K562 (cell line): ENCODE results near the gene ACBD4. TPM values are rescaled to one million over a fixed set of nuclear protein-coding genes. Genes with fewer than 3 reads are reported as not detected.
A peak's percentile ranks its signal among the peaks of the same experiment; 100 is the strongest.

Experiments
- BCOR ChIP-seq: fragments of 450-650 bp; IDR thresholded peaks from 2 replicates; pipeline ENCODE4 v1.6.1; 2016
- CCNT2 ChIP-seq: IDR thresholded peaks from 2 replicates; pipeline ENCODE4 v1.6.1; 2011; ENCODE audit warnings: borderline replicate concordance, low read depth, mild to moderate bottlenecking, moderate library complexity, mixed read lengths, low read length; ENCODE audit not compliant: insufficient read length; ENCODE audit errors: extremely low read depth
- CREBBP ChIP-seq: IDR thresholded peaks from one replicate; pipeline ENCODE4 v1.6.1; 2012; ENCODE audit warnings: low read depth, mild to moderate bottlenecking, control low read depth, inconsistent platforms, low read length
- PRPF4 ChIP-seq: fragments of 200-400 bp; formaldehyde crosslinking; IDR thresholded peaks from one replicate; pipeline ENCODE4 v1.6.1; 2017; ENCODE audit warnings: low read length, low read depth, mild to moderate bottlenecking; ENCODE audit not compliant: insufficient read depth, poor library complexity, severe bottlenecking
- SIN3A ChIP-seq, 2 experiments: fragments of 150-350 bp in 1 of 2; IDR thresholded peaks; 2 replicates each; pipeline ENCODE4 v1.6.1; 2011 to 2016; ENCODE audit warnings: borderline replicate concordance in 2 of 2, low read depth in 2 of 2, low read length in 2 of 2, mild to moderate bottlenecking in 2 of 2, moderate library complexity in 2 of 2; ENCODE audit not compliant: control insufficient read depth in 1 of 2
- TCF7 ChIP-seq: sonication (generic); IDR thresholded peaks from 2 replicates; pipeline ENCODE4 v1.6.1; 2016; ENCODE audit warnings: antibody characterized with exemption, borderline replicate concordance
- ZBTB1 ChIP-seq: sonication (generic); formaldehyde crosslinking; IDR thresholded peaks from 2 replicates; pipeline ENCODE4 v1.8.1; 2023; ENCODE audit warnings: missing genetic modification reagents, low read depth, mild to moderate bottlenecking, borderline replicate concordance
- ZFX ChIP-seq: sonication (generic); formaldehyde crosslinking; IDR thresholded peaks from 2 replicates; pipeline ENCODE4 v1.8.0; 2022; ENCODE audit warnings: mild to moderate bottlenecking, missing genetic modification reagents, moderate library complexity
- polyA plus RNA-seq, 8 experiments: library from polyadenylated mRNA; depleted of rRNA in 4 of 8; stranded (reverse) in 5 of 8; unstranded in 3 of 8; fragments of >200 nt; fragmentation: Nextera tagmentation in 2 of 8; fragmentation: Illumina TruSeq in 1 of 8; extraction: Ambion mirVana in 2 of 8; extraction: Trizol in 1 of 8; gene quantifications; 2 replicates each; pipeline versions ENCODE4 v1.2.1 to v1.2.3, GENCODE V29; 2011 to 2014; ENCODE audit warnings: inconsistent platforms in 1 of 8, missing spikeins in 1 of 8
- total RNA-seq, 7 experiments: library from RNA; depleted of rRNA in 6 of 7; stranded (reverse); fragments of >200 nt in 6 of 7; fragmentation: Illumina TruSeq in 2 of 7; extraction: Trizol in 2 of 7; gene quantifications; 2 replicates each; pipeline versions ENCODE4 v1.2.1 to v1.2.3, GENCODE V29; 2011 to 2021; ENCODE audit warnings: low replicate concordance in 1 of 7
- TF ChIP-seq, protein P1 (sequence below): fragments of 200-800 bp; sonication (Bioruptor generic); IDR thresholded peaks from 2 replicates; pipeline ENCODE4 v1.6.1; 2017; ENCODE audit warnings: missing genetic modification characterization, missing compliant biosample characterization
- TF ChIP-seq, protein P2 (sequence below): fragments of 450-650 bp; IDR thresholded peaks from 2 replicates; pipeline ENCODE4 v1.6.1; 2018; ENCODE audit not compliant: partially characterized antibody
- TF ChIP-seq, protein P3 (sequence below): fragments of 250-450 bp; sonication (Bioruptor Pico); IDR thresholded peaks from 2 replicates; pipeline ENCODE4 v1.8.0; 2021; ENCODE audit warnings: moderate library complexity, mild to moderate bottlenecking, inconsistent platforms
- TF ChIP-seq, protein P4 (sequence below), 2 experiments: fragments of 450-650 bp; IDR thresholded peaks; 2 replicates each; pipeline ENCODE4 v1.6.1; 2016
- TF ChIP-seq, protein P5 (sequence below): sonication (generic); formaldehyde crosslinking; IDR thresholded peaks from 2 replicates; pipeline ENCODE4 v1.8.0; 2022; ENCODE audit warnings: mild to moderate bottlenecking, missing genetic modification reagents

Gene ACBD4
- total and polyA plus RNA-seq, 9 of the 15 experiments (the other 6 are each of a cell fraction or from before 2014, with no cell fraction given): 0.14 to 6.9 (median 4.6) TPM

DNA sequence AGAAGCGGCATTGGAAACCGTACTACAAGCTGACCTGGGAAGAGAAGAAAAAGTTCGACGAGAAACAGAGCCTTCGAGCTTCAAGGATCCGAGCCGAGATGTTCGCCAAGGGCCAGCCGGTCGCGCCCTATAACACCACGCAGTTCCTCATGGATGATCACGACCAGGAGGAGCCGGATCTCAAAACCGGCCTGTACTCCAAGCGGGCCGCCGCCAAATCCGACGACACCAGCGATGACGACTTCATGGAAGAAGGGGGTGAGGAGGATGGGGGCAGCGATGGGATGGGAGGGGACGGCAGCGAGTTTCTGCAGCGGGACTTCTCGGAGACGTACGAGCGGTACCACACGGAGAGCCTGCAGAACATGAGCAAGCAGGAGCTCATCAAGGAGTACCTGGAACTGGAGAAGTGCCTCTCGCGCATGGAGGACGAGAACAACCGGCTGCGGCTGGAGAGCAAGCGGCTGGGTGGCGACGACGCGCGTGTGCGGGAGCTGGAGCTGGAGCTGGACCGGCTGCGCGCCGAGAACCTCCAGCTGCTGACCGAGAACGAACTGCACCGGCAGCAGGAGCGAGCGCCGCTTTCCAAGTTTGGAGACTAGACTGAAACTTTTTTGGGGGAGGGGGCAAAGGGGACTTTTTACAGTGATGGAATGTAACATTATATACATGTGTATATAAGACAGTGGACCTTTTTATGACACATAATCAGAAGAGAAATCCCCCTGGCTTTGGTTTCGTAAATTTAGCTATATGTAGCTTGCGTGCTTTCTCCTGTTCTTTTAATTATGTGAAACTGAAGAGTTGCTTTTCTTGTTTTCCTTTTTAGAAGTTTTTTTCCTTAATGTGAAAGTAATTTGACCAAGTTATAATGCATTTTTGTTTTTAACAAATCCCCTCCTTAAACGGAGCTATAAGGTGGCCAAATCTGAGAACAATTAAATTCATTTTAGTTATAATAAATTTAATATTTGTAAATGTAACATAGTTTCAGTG is 14.5 kb downstream of the ACBD4 start (continued):
- TF ChIP-seq, protein P1, sequence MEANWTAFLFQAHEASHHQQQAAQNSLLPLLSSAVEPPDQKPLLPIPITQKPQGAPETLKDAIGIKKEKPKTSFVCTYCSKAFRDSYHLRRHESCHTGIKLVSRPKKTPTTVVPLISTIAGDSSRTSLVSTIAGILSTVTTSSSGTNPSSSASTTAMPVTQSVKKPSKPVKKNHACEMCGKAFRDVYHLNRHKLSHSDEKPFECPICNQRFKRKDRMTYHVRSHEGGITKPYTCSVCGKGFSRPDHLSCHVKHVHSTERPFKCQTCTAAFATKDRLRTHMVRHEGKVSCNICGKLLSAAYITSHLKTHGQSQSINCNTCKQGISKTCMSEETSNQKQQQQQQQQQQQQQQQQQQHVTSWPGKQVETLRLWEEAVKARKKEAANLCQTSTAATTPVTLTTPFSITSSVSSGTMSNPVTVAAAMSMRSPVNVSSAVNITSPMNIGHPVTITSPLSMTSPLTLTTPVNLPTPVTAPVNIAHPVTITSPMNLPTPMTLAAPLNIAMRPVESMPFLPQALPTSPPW: no peak
- no peak for TF ChIP-seq TCF7
- TF ChIP-seq CCNT2: peak; percentile 51
- TF ChIP-seq PRPF4: peak; percentile 34
- TF ChIP-seq, protein P2, sequence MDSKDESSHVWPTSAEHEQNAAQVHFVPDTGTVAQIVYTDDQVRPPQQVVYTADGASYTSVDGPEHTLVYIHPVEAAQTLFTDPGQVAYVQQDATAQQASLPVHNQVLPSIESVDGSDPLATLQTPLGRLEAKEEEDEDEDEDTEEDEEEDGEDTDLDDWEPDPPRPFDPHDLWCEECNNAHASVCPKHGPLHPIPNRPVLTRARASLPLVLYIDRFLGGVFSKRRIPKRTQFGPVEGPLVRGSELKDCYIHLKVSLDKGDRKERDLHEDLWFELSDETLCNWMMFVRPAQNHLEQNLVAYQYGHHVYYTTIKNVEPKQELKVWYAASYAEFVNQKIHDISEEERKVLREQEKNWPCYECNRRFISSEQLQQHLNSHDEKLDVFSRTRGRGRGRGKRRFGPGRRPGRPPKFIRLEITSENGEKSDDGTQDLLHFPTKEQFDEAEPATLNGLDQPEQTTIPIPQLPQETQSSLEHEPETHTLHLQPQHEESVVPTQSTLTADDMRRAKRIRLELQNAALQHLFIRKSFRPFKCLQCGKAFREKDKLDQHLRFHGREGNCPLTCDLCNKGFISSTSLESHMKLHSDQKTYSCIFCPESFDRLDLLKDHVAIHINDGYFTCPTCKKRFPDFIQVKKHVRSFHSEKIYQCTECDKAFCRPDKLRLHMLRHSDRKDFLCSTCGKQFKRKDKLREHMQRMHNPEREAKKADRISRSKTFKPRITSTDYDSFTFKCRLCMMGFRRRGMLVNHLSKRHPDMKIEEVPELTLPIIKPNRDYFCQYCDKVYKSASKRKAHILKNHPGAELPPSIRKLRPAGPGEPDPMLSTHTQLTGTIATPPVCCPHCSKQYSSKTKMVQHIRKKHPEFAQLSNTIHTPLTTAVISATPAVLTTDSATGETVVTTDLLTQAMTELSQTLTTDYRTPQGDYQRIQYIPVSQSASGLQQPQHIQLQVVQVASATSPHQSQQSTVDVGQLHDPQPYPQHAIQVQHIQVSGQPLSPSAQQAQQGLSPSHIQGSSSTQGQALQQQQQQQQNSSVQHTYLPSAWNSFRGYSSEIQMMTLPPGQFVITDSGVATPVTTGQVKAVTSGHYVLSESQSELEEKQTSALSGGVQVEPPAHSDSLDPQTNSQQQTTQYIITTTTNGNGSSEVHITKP: no peak
- TF ChIP-seq ZFX (CRISPR knock-in tag): peak; percentile 58; the same call in 1 of the 2 replicates
- TF ChIP-seq, protein P3, sequence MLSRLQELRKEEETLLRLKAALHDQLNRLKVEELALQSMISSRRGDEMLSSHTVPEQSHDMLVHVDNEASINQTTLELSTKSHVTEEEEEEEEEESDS (CRISPR knock-in tag): no peak
- 0 out of 2 replicates have a peak, but pooled peaks have one; percentile 27 for TF ChIP-seq ZBTB1 (CRISPR knock-in tag)
- TF ChIP-seq, protein P4, sequence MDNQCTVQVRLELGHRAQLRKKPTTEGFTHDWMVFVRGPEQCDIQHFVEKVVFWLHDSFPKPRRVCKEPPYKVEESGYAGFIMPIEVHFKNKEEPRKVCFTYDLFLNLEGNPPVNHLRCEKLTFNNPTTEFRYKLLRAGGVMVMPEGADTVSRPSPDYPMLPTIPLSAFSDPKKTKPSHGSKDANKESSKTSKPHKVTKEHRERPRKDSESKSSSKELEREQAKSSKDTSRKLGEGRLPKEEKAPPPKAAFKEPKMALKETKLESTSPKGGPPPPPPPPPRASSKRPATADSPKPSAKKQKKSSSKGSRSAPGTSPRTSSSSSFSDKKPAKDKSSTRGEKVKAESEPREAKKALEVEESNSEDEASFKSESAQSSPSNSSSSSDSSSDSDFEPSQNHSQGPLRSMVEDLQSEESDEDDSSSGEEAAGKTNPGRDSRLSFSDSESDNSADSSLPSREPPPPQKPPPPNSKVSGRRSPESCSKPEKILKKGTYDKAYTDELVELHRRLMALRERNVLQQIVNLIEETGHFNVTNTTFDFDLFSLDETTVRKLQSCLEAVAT (IDR thresholded peaks at IDR 0.05): peak; percentile 12 to 62; a peak in 3 of 4 replicates
- TF ChIP-seq SIN3A (IDR thresholded peaks at IDR 0.05; ENCODE audit: borderline replicate concordance in 2 of 2, control insufficient read depth in 1 of 2, low read depth in 2 of 2, low read length in 2 of 2): 0 out of 4 replicates have a peak, but pooled peaks of 1 of the 2 experiments have one; percentile 29
- 0 out of 2 replicates have a peak, but pooled peaks have one; percentile 26 for TF ChIP-seq BCOR
- no peak for TF ChIP-seq CREBBP
- TF ChIP-seq, protein P5, sequence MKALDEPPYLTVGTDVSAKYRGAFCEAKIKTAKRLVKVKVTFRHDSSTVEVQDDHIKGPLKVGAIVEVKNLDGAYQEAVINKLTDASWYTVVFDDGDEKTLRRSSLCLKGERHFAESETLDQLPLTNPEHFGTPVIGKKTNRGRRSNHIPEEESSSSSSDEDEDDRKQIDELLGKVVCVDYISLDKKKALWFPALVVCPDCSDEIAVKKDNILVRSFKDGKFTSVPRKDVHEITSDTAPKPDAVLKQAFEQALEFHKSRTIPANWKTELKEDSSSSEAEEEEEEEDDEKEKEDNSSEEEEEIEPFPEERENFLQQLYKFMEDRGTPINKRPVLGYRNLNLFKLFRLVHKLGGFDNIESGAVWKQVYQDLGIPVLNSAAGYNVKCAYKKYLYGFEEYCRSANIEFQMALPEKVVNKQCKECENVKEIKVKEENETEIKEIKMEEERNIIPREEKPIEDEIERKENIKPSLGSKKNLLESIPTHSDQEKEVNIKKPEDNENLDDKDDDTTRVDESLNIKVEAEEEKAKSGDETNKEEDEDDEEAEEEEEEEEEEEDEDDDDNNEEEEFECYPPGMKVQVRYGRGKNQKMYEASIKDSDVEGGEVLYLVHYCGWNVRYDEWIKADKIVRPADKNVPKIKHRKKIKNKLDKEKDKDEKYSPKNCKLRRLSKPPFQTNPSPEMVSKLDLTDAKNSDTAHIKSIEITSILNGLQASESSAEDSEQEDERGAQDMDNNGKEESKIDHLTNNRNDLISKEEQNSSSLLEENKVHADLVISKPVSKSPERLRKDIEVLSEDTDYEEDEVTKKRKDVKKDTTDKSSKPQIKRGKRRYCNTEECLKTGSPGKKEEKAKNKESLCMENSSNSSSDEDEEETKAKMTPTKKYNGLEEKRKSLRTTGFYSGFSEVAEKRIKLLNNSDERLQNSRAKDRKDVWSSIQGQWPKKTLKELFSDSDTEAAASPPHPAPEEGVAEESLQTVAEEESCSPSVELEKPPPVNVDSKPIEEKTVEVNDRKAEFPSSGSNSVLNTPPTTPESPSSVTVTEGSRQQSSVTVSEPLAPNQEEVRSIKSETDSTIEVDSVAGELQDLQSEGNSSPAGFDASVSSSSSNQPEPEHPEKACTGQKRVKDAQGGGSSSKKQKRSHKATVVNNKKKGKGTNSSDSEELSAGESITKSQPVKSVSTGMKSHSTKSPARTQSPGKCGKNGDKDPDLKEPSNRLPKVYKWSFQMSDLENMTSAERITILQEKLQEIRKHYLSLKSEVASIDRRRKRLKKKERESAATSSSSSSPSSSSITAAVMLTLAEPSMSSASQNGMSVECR (CRISPR knock-in tag): peak; percentile 24
